ENCODE measurements around the gene GARS1. TPM values are rescaled to one million over a fixed set of nuclear protein-coding genes. Genes with fewer than 3 reads are reported as not detected.
"Not testable (repeated sequence)": the region's sequence is repeated elsewhere in the genome, so short reads cannot be mapped to it uniquely, and the experiment has no call there.

GARS1 gene
- polyA plus RNA-seq, 4 donors = 79.8 to 101 (median 88.6) TPM

DNA sequence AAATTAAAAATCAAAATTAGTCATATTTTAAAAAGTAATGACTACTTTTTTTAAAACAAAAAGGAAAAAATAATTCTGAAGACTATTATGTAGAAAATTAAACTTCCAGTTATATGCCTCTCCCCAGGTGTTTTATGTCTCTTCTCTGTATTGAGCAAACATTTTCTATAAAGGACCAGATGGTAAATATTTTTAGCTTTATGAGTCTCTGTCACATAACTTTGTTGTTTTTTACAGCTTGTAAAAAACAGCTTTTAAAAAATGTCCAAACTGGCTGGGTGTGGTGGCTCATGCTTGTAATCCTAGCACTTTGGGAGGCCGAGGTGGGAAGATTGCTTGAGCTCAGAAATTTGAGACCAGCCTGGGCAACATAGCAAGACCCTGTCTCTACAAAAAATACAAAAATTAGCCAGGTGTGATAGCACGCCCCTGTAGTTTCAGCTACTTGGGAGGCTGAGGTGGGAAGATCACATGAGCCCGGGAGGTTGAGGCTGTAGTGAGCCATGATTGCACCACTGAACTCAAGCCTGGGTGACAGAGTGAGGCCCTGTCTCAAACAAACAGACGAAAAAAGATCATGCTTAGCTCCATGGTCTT lies 23.5 kb downstream of the GARS1 start:
- DNase-seq (ENCODE audit: low read depth in 4 of 4, low spot score in 3 of 4) = no peak

DNA sequence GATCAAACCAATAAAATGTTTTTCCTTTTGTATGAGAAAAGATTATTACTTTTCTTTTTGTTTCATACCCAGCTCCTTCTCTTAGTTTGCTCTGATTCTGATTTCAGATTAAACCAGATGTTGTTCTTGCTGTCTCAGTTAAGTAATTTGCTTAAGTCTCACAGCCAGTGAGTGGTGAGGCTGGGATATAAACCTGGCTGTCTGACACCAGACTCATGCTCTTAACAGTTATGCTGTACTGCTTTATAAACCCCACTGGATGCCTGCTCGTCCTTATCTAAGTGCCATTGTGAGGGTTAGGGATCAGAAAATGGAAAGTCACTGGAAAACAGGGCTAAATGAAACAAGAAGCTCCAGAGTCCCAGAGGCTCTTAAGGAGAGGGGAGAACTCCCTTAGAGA lies 24.3 kb downstream of the GARS1 start:
- no peak for DNase-seq (ENCODE audit: low read depth in 4 of 4, low spot score in 3 of 4)

DNA sequence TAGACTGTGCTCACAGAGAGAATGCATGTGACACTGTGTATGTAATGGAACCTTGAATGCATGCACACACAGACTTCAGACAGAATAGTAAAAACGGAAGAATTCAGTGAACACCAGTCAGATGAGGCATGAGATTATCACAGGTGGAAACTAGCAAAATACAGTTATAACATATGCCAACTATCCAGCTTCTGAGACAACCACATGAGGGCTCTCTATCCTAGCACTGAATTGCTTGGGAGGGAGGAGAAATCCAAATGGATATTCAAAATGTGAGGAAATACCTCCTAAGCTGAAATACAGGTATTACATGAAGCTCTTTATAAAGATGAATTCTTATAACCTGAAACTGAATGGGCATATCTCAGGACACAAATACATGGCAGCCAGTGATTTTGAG lies 30.6 kb downstream of the GARS1 start:
- no peak for DNase-seq (ENCODE audit: low read depth in 4 of 4, low spot score in 3 of 4)

DNA sequence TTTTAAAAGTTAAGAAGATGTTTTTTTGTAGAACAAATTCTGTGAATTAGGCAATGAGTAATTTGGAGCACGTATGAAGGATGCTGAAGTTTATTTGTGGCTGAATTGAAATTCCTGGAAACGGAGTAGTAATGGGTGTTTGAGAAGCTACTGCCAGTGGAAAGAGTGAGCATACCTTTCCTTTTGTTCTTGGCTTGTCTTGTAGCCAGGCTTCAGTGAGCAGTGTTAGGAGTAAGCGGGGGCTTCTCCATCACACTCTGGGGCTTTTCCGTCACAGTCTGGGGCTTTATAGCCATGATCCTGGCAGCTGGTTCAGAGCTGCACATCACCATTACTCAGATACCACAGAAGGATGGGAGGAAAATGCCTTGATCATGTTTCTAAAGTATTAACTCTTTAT lies 32.3 kb downstream of the GARS1 start:
- DNase-seq (ENCODE audit: low read depth in 4 of 4, low spot score in 3 of 4) = no peak

DNA sequence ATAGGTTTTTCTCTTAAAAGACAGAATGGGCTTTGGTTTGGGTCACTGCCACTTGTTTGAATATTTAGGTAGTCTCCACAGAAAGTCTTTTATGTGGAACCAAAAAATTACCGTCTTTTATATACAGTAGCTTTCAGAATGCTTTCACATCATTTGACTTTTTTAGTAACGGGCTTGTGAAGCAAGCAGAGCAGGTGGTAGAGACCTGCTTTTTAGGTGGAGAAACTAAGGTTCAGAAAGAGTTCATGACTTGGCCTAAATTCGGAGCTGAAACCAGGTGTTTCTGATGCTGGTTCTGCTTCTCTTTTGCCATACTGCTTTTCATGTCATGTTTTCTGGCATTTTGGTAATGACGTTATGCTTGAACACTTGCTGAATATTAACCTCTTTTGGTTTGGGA lies 36.3 kb downstream of the GARS1 start:
- no peak for DNase-seq (ENCODE audit: low read depth in 4 of 4, low spot score in 3 of 4)

DNA sequence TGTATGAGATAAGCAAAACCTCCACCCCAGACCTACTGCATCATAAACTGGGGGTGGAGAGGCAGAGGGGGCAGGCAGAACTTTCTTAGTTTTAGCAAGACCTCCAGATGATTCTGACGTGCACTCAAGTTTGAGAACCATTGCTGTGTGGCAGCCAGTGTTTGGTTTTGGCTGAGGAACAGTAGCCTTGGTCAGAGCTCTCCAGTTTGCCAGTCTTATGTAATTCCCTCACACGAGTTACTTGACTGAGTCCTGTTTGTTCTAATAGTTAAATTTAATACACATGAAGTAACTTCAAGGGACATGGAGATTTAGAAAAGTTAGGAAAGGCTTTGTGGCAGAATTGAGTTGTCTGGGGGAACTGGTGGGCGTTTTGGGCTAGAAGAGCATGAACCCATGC lies 38.5 kb downstream of the GARS1 start:
- DNase-seq (ENCODE audit: low read depth in 4 of 4, low spot score in 3 of 4) = no peak

DNA sequence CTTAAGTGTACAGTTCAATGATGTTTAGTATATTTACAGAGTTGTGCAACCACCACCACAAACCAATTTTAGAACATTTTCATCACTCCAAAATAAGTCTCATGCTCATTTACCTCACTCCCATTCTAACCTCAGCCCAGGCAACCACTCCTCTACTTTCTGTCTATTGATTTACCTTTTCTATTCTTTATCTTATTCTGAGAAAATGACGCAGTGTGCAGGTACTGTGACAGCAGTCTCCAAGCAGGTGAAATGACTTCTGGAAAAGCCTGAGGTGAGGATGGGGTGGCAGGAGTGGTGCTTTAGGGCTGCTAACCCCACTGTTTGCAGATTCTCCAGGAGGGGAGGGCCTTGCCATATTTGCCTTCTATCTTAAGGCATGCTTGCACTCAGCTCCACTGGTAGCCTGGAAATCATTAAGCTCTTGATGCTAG lies 39.5 kb downstream of the GARS1 start:
- DNase-seq (ENCODE audit: low read depth in 4 of 4, low spot score in 3 of 4) = no peak

DNA sequence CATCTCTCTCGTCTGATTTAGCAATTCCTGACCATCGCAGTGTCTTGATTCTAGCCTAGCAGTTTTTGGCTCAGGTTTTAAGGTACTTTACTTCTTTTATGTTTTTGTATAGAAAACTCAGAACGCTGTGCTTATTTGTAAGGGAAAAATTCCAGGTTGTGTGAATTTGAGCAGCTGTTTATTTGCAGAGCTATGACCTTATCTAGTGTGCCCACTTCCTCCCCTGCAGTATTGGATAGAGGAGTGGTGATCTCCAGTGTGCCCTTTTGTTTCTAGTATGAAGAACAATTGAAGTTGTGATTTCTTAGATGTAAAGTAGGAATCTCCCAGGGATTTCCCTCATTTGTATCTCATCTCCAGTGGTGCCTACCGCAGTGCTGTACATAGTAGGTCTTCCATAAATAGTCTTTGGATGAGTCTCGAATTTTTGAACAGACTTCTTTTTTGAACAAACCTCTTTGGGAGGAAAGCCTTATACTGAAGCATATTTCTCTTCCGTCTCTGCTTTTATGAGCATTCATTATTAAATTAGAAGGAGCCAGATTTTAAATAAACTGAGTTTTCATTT lies 40.0 kb downstream of the GARS1 start:
- DNase-seq (ENCODE audit: low read depth in 4 of 4, low spot score in 3 of 4) = no peak

DNA sequence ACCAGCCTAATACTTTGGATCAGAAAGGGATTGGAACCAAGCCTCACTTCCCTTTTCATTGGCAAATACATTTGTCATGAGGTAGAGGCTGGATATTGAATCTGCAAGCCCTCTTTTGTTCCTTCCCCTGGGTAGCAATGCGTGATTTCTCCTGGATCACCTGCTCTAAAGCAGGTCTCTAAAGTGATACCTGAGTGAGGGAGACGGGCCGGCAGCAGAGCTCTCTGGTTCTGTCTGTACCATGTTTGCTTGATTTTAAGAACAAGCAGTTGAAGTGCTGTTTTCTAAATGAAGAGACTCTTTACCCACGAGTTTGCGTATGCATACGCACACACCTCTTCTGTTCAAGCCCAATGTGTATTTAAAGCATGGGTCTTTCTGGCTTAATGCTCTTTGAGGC lies 41.1 kb downstream of the GARS1 start:
- no peak for DNase-seq (ENCODE audit: low read depth in 4 of 4, low spot score in 3 of 4)

DNA sequence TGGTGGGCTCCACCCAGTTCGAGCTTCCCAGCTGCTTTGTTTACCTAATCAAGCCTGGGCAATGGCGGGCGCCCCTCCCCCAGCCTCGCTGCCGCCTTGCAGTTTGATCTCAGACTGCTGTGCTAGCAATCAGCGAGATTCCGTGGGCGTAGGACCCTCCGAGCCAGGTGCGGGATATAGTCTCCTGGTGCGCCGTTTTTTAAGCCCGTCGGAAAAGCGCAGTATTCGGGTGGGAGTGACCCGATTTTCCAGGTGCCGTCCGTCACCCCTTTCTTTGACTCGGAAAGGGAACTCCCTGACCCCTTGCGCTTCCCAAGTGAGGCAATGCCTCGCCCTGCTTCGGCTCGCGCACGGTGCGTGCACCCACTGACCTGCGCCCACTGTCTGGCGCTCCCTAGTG lies 47.6 kb downstream of the GARS1 start:
- not testable (repeated sequence) for DNase-seq (ENCODE audit: low read depth in 4 of 4, low spot score in 3 of 4)

DNA sequence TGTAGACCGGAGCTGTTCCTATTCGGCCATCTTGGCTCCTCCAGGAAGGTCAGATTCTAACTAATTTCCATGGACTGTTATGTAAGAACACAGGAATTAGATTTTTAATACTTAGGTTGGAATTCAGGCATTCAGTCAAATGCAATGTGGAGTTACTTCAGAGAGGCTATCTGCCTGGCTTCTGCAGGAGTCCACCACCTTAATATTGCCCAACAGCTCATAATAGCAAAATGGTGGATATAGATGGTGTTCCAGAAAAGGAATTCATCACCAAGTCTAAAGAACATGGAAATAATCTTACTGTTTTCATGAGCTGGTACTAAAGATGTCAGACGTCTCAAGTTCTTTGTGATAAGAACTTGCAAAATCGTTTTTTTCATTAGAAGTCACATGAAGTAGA lies 48.1 kb downstream of the GARS1 start:
- DNase-seq (ENCODE audit: low read depth in 4 of 4, low spot score in 3 of 4) = no peak

DNA sequence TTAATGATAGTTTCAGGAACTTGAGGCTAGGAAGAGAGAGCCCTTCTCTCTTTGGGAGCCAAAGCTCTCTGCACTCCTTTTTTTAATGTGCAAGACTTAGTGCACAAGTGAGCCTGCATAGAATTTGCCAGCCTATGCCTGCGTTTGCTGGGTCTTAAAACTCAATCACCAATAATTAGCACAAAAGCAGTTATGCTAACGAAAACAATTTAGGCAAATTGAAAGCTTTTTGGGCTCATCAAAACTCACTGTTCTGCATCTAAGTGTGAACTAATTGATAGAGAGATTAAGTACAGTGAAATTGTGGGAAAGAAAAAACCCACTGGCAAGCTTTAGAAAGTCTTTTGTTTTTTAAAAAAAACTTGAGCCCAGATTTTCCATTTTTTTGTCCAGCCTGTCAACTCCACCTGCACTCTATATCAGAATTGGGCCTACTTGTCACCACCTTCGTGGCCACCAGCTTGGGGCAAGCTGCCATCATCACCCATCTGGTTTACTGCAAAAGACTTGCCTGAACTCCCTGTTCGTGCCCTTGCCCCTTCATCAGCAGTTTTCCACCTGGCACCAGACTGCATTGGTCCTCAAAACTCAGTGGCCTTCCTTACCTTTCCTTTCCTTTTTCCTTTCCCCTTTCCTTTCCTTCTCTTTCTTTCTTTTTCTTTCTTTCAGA lies 49.7 kb downstream of the GARS1 start:
- no peak for DNase-seq (ENCODE audit: low read depth in 4 of 4, low spot score in 3 of 4)

DNA sequence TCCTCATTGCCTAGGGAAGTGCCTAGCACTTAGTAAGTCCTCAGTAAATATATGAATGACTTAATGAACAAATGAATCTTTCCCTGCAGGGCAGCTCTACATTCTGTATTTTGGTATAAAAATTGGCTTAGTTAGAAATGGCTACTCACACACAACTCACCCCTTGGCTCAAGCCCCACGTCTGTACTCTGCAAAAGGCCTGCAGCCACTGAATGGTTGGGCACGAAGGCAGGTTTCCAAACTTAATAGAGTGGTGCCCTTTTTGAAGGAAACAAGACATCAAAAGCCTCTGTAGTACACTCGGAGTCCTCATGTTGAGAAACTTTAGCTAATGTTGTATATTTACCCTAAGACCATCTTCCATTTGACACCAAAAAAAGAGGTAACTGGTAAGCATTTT lies 51.0 kb downstream of the GARS1 start:
- no peak for DNase-seq (ENCODE audit: low read depth in 4 of 4, low spot score in 3 of 4)

DNA sequence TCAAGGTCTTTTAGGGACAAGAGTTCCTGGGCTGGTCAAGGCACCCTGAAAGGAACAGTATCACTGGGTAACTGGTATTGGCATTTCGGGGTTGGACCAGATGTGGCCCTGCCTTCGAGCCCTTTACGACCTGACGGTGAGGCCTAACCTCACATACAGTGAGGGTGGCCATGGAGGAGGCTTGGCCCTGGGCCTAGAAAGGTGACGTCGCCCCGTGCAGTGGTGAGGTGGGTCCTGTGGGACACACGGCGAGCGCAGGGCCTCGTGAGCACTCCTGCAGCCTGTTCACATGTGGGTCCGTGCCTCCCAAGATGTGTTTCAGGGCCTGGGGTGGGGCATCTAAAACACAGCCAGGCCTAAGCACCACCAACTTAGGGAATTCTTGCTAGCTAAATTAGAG lies 51.5 kb downstream of the GARS1 start:
- DNase-seq (ENCODE audit: low read depth in 4 of 4, low spot score in 3 of 4) = no peak

DNA sequence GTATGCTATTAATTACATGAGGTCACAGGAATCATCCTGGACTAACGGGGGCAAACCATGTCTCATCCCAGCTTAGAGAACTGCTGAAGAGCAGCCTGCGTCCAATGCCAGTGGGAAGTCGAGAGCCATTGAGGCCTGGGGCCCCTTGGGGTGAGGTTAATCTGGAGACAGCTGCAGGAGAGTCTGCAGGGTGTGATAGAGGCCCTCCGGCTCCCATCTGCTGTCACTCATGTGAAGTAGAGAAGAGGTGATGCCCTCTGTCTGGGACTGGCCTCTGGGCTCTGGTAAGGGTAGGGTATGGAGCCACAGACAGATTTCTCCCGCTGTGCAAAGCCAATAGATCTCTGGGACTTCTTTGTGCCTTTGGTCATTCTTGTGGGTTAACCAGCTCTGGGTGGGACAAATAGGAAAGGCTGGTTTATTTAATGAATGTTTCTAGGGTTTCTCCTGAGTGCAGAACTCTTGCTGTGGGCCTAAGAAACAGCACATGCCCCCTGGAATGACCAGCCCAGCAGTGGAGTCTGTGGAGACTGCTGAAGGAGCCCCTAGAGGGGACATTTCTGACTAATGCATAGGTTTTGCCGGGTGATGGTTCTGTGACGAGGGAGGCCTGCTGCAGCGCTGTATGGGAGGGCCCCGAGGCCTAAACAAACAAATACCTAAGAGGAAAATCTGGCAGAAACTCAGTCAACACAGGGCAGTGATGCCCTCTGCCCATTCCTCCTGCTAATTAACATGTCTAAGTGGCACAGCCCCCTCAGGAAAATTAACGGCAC lies 53.1 kb downstream of the GARS1 start:
- no peak for DNase-seq (ENCODE audit: low read depth in 4 of 4, low spot score in 3 of 4)

DNA sequence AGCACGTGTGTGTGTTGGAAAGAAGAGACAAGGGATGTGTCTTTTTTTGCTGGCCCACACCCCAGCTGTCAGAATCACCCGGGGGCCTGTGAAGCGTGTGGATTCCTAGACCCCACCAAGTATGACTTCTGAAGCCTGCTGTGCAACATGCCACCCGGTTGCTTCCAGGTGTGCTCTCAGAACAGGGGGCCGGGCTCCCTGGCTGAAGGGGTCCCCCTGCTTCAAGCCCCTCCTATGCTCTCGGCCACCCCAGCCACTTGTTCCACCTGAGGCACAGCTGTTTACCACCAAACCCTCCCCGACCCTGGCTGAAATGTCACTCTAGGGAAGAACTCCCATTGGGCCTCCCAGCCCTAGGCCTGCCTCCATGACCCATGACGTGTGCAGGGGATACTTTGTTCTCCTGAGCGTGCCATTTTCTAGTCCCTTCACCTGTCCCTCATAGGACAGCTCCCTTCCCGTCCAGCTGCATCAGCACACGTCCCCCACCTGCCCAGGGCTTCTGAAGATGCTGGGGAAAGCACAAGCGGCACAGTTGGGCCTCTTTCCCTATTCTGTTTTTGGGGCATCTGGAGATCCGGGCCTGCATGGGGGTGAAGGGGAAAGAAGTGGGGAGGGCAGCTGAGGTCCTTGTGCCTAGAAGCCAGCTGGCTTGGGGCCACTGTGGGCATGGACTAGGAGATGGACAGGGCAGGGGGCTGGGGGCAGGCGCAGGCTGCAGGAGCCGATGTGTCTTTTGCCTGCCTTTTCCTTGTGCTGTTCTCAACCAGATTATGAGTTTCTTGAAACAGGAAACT lies 54.3 kb downstream of the GARS1 start:
- no peak for DNase-seq (ENCODE audit: low read depth in 4 of 4, low spot score in 3 of 4)

DNA sequence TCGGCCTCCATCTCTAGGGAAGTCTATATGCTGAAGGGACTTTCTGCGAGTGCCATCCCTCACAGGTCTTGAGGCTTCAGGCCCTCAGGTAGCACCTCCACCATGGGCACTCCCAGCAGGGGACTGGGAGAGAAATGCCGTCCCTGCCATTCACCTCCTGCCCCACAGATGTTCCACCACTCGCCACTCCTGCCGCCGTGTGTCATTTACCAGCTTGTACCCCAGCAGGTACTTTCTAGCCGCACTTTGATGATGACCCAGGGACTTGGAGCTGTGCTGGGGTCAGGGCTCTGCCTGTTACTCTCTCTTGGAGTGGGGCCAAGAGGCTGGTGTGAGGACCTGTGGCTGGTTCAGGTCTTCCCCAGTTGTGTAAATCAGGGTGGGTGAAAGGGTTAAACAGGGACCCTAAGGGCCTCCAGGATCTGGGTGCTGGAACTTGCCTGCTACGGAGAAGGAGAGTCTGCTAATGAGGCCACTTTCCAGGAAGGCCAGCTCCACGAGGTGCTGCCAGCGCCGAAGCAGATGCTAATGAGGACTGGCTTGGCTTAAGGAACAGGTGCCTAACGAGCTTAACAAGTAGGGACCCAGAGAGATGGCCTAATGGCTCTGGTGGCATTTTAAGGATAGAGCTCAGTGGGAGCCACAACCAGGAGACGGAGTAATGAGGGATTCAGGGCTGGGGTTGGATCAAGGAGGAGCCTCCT lies 55.2 kb downstream of the GARS1 start:
- no peak for DNase-seq (ENCODE audit: low read depth in 4 of 4, low spot score in 3 of 4)

DNA sequence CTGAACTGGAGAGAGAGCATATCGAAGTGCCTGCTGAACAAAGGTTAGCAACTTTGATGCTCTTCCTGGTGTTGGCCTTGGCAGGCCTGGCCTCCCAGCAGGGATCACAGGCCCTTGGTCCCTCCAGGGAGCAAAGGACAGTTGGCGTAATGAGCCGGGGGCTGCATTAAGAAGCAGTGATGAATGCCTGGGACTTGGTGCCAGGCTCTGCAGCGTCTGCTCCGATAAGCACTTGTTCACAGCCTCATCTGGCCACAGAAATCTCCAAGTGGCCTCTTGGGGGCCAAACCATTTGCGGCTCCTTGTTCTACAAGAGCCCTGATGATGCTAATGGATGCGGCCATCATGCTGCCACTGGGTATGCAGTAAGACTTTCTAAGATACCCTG lies 55.7 kb downstream of the GARS1 start:
- no peak for DNase-seq (ENCODE audit: low read depth in 4 of 4, low spot score in 3 of 4)

DNA sequence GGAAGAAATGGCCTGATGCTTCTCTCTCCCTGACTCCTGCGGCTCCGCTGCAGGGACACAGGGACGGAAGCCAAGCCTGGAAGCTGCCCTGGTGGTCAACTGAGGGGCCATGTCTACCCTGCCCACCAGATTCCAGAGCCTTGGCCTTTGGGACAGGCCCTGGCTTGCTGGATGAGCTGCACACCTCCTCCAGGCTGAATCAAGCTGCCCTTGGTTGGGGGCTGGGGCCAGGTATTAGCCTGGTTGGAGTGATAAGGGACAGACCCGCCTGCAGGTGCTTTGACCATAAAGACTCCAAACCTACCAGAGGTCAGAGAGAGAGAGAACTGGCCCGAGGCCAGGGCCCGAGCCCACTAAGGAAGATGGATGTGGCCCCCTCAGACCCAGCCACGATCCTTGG lies 57.5 kb downstream of the GARS1 start:
- DNase-seq (ENCODE audit: low read depth in 4 of 4, low spot score in 3 of 4) = no peak
